HEK293 (cell line): ENCODE data around the gene MTARC1.
A peak's percentile ranks its signal among the peaks of the same experiment; 100 is the strongest.

Experiments
- YY1 ChIP-seq: fragments of 450-650 bp; formaldehyde crosslinking; IDR thresholded peaks from 2 replicates; pipeline ENCODE4 v1.5.1; 2018; ENCODE audit warnings: missing biosample characterization, missing genetic modification characterization
- ZNF133 ChIP-seq: fragments of 450-650 bp; formaldehyde crosslinking; IDR thresholded peaks from 2 replicates; pipeline ENCODE4 v1.5.1; 2016; ENCODE audit warnings: missing biosample characterization, missing genetic modification characterization
- ZNF16 ChIP-seq: fragments of 450-650 bp; formaldehyde crosslinking; IDR thresholded peaks from 2 replicates; pipeline ENCODE4 v1.5.1; 2016; ENCODE audit warnings: low read depth, missing biosample characterization, missing genetic modification characterization
- ZNF221 ChIP-seq: fragments of 450-650 bp; formaldehyde crosslinking; IDR thresholded peaks from 2 replicates; pipeline ENCODE4 v1.5.1; 2017; ENCODE audit warnings: missing biosample characterization, missing genetic modification characterization, borderline replicate concordance
- ZNF292 ChIP-seq: fragments of 450-650 bp; formaldehyde crosslinking; IDR thresholded peaks from 2 replicates; pipeline ENCODE4 v1.5.1; 2016; ENCODE audit warnings: low read depth, missing biosample characterization, missing genetic modification characterization, borderline replicate concordance
- ZNF623 ChIP-seq: fragments of 450-650 bp; formaldehyde crosslinking; IDR thresholded peaks from 2 replicates; pipeline ENCODE4 v1.5.1; 2016; ENCODE audit warnings: missing biosample characterization, missing genetic modification characterization
- ZNF624 ChIP-seq: fragments of 450-650 bp; formaldehyde crosslinking; IDR thresholded peaks from 2 replicates; pipeline ENCODE4 v1.5.1; 2017; ENCODE audit warnings: missing biosample characterization, missing genetic modification characterization
- ZSCAN16 ChIP-seq: fragments of 450-650 bp; formaldehyde crosslinking; IDR thresholded peaks from 2 replicates; pipeline ENCODE4 v1.5.1; 2016; ENCODE audit warnings: missing biosample characterization, missing genetic modification characterization
- ZSCAN23 ChIP-seq: fragments of 450-650 bp; formaldehyde crosslinking; IDR thresholded peaks from 2 replicates; pipeline ENCODE4 v1.5.1; 2016; ENCODE audit warnings: missing biosample characterization, missing genetic modification characterization
- TF ChIP-seq, protein P1 (sequence below): fragments of 450-650 bp; formaldehyde crosslinking; IDR thresholded peaks from 2 replicates; pipeline ENCODE4 v1.5.1; 2016; ENCODE audit warnings: missing biosample characterization, missing genetic modification characterization
- TF ChIP-seq, protein P2 (sequence below): fragments of 450-650 bp; formaldehyde crosslinking; IDR thresholded peaks from 2 replicates; pipeline ENCODE4 v1.5.1; 2016; ENCODE audit warnings: missing biosample characterization, missing genetic modification characterization

- TF ChIP-seq ZNF133 (no peak), ZNF221 (tag by site-specific recombination) (no peak), ZNF623 (tag by site-specific recombination) (no peak), ZSCAN23 (tag by site-specific recombination) (no peak), ZNF16 (no peak), ZNF292 (tag by site-specific recombination) (no peak), ZNF624 (tag by site-specific recombination) (no peak), YY1 (tag by site-specific recombination) (peak; percentile 67; the same call in 1 of the 2 replicates), ZSCAN16 (0 out of 2 replicates have a peak, but pooled peaks have one; percentile 59)
- TF ChIP-seq, protein P1, sequence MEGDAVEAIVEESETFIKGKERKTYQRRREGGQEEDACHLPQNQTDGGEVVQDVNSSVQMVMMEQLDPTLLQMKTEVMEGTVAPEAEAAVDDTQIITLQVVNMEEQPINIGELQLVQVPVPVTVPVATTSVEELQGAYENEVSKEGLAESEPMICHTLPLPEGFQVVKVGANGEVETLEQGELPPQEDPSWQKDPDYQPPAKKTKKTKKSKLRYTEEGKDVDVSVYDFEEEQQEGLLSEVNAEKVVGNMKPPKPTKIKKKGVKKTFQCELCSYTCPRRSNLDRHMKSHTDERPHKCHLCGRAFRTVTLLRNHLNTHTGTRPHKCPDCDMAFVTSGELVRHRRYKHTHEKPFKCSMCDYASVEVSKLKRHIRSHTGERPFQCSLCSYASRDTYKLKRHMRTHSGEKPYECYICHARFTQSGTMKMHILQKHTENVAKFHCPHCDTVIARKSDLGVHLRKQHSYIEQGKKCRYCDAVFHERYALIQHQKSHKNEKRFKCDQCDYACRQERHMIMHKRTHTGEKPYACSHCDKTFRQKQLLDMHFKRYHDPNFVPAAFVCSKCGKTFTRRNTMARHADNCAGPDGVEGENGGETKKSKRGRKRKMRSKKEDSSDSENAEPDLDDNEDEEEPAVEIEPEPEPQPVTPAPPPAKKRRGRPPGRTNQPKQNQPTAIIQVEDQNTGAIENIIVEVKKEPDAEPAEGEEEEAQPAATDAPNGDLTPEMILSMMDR (tag by site-specific recombination) = no peak
- TF ChIP-seq, protein P2, sequence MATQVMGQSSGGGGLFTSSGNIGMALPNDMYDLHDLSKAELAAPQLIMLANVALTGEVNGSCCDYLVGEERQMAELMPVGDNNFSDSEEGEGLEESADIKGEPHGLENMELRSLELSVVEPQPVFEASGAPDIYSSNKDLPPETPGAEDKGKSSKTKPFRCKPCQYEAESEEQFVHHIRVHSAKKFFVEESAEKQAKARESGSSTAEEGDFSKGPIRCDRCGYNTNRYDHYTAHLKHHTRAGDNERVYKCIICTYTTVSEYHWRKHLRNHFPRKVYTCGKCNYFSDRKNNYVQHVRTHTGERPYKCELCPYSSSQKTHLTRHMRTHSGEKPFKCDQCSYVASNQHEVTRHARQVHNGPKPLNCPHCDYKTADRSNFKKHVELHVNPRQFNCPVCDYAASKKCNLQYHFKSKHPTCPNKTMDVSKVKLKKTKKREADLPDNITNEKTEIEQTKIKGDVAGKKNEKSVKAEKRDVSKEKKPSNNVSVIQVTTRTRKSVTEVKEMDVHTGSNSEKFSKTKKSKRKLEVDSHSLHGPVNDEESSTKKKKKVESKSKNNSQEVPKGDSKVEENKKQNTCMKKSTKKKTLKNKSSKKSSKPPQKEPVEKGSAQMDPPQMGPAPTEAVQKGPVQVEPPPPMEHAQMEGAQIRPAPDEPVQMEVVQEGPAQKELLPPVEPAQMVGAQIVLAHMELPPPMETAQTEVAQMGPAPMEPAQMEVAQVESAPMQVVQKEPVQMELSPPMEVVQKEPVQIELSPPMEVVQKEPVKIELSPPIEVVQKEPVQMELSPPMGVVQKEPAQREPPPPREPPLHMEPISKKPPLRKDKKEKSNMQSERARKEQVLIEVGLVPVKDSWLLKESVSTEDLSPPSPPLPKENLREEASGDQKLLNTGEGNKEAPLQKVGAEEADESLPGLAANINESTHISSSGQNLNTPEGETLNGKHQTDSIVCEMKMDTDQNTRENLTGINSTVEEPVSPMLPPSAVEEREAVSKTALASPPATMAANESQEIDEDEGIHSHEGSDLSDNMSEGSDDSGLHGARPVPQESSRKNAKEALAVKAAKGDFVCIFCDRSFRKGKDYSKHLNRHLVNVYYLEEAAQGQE (tag by site-specific recombination) = peak; percentile 23; the same call in 1 of the 2 replicates
These were observed 38.4 kb upstream of the MTARC1 start, which contains the start of gene MTARC2 for GRCh38 chr1:220748089-220748934.
